Breast epithelium (tissue), 4 donors: ENCODE measurements around the gene ADCY4. TPM values are rescaled to one million over a fixed set of nuclear protein-coding genes. Genes with fewer than 3 reads are reported as not detected.
"Not testable (repeated sequence)": the region's sequence is repeated elsewhere in the genome, so short reads cannot be mapped to it uniquely, and the experiment has no call there.

Experiments used
- DNase-seq, 2 donors: peaks; one replicate each; pipeline ENCODE4 v3.0.0-alpha.2; 2019; ENCODE audit warnings: low spot score in 2 of 2
- H3K27ac ChIP-seq, 2 donors: fragments of 200-600 bp; sonication (generic) in 1 of 2; one replicate each; pipeline ENCODE4 v1.5.1; 2016 to 2019; ENCODE audit warnings: mild to moderate bottlenecking in 1 of 2
- H3K27me3 ChIP-seq, 2 donors: fragments of 200-600 bp; sonication (generic) in 1 of 2; one replicate each; pipeline versions ENCODE4 v1.5.1 to v1.6.0; 2017 to 2019; ENCODE audit warnings: control low read depth in 1 of 2, mild to moderate bottlenecking in 1 of 2
- H3K36me3 ChIP-seq: fragments of 200-600 bp; one replicate; pipeline ENCODE4 v1.5.1; 2019
- H3K4me1 ChIP-seq, 2 donors: fragments of 200-600 bp; sonication (generic); one replicate each; pipeline ENCODE4 v1.5.1; 2016 to 2019; ENCODE audit warnings: control low read depth in 1 of 2
- H3K4me3 ChIP-seq, 3 donors: fragments of 200-600 bp; sonication (generic); 1 replicate in 2 of 3; 2 replicates in 1 of 3; pipeline ENCODE4 v1.5.1; 2016 to 2019; ENCODE audit warnings: mild to moderate bottlenecking in 3 of 3, moderate library complexity in 2 of 3
- H3K9me3 ChIP-seq, 2 donors: fragments of 200-600 bp; sonication (generic) in 1 of 2; one replicate each; pipeline ENCODE4 v1.5.1; 2016 to 2019; ENCODE audit warnings: control low read depth in 1 of 2
- POLR2A ChIP-seq: fragments of 450-650 bp; IDR thresholded peaks from one replicate; pipeline ENCODE4 v1.6.1; 2016; ENCODE audit warnings: antibody characterized with exemption, mild to moderate bottlenecking, moderate library complexity
- POLR2AphosphoS5 ChIP-seq, 3 donors: sonication (generic); formaldehyde crosslinking; IDR thresholded peaks; one replicate each; pipeline ENCODE4 v1.6.1; 2017; ENCODE audit warnings: antibody characterized with exemption in 3 of 3
- intact Hi-C: fragments of 100-400 bp; cut with DNase I; formaldehyde crosslinking; loops from one replicate; pipeline ENCODE4 v1.15.1; 2023; ENCODE audit warnings: low total_unique reads
- total RNA-seq, 3 donors: library from RNA; depleted of rRNA; stranded (reverse); fragments of >200 nt; gene quantifications; one replicate each; pipeline ENCODE4 v1.1.0, GENCODE V29; 2016
- TF ChIP-seq, protein P1 (sequence below), 3 donors: fragments of 450-650 bp; IDR thresholded peaks; one replicate each; pipeline ENCODE4 v1.5.1; 2016 to 2017; ENCODE audit warnings: antibody characterized with exemption in 3 of 3, mild to moderate bottlenecking in 3 of 3, moderate library complexity in 3 of 3

The ADCY4 gene
- total RNA-seq, 3 donors from 2014 or later = 13.8 to 60.6 (median 27.7) TPM

DNA sequence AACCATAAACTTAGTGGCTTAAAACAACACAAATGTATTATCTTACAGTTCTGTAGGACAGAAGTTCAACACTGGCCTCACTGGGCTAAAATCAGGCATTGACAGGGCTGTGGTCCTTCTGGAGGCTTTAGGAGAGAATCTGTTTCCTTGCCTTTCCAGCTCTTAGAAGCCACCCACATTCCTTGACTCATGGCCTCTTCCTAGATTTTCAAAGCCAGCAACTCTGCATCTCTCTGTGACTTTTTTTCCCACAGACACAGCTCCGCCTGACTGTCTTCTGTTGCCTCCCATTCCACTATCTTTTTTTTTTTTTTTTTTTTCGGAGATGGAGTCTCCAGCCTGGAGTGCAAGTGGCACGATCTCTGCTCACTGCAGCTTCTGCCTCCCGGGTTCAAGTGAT lies 21.3 kb upstream of the ADCY4 start:
- no peaks in the 10 kb centered on the region for H3K9me3 ChIP-seq
- H3K36me3 ChIP-seq = no peaks in the 10 kb centered on the region
- intact Hi-C loops = no loop called here
- no peak overlapping the region for H3K4me3 ChIP-seq
- no peaks in the 10 kb centered on the region for H3K4me1 ChIP-seq
- no peak overlapping the region for H3K27ac ChIP-seq
- no peaks in the 10 kb centered on the region for H3K27me3 ChIP-seq
- DNase-seq = no peak
- no peak for TF ChIP-seq POLR2AphosphoS5 (IDR thresholded peaks at IDR 0.05)

DNA sequence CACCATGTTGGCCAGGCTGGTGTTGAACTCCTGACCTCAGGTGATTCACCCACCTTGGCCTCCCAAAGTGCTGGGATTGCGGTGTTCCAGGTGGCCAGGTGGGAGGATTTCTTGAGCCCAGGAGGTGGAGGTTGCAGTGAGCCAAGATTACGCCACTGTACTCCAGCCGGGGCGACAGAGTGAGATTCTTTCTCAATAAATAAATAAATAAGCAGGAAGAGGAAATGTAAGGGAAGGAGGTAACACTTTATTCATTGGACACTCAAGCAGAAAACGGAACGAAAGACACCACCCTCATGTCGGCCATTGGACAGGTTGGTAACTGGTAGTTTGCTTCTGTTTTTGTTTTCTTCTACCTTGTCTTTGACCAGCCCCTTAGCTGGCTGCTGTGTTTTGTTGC lies 20.1 kb upstream of the ADCY4 start:
- Histone ChIP-seq H3K27me3 (no peaks in the 10 kb centered on the region), H3K4me3 (no peak overlapping the region)

DNA sequence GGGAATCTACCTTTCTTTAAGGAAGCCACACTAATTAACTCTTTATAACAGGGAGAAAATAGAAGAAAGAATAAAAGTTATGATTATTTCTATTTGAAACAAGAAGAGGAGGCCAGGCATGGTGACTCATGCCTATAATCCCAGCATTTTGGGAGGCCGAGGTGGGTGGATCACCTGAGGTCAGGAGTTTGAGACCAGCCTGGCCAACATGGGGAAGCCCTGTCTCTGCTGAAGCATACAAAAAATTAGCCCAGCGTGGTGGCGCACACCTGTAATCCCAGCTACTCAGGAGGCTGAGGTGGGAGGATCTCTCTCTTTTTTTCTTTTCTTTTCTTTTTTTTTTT lies 19.6 kb upstream of the ADCY4 start:
- not testable (repeated sequence) for H3K9me3 ChIP-seq, H3K27me3 ChIP-seq, DNase-seq, H3K36me3 ChIP-seq, H3K4me3 ChIP-seq, H3K4me1 ChIP-seq
- intact Hi-C loops = loop anchor here (5.0 kb wide), 1 partner anchor 792 kb away; no protein-coding TSS in a partner anchor
- peak overlapping the region; percentile 58 to 70 for H3K27ac ChIP-seq

More for the DNA sequence above, 20.1 kb upstream of the ADCY4 start:
- Histone ChIP-seq H3K4me1 (no peaks in the 10 kb centered on the region), H3K9me3 (no peaks in the 10 kb centered on the region), H3K27ac (peak overlapping the region in 1 of 2 donors; percentile 70), H3K36me3 (no peaks in the 10 kb centered on the region)
- intact Hi-C loops = no loop called here
- TF ChIP-seq, protein P1, sequence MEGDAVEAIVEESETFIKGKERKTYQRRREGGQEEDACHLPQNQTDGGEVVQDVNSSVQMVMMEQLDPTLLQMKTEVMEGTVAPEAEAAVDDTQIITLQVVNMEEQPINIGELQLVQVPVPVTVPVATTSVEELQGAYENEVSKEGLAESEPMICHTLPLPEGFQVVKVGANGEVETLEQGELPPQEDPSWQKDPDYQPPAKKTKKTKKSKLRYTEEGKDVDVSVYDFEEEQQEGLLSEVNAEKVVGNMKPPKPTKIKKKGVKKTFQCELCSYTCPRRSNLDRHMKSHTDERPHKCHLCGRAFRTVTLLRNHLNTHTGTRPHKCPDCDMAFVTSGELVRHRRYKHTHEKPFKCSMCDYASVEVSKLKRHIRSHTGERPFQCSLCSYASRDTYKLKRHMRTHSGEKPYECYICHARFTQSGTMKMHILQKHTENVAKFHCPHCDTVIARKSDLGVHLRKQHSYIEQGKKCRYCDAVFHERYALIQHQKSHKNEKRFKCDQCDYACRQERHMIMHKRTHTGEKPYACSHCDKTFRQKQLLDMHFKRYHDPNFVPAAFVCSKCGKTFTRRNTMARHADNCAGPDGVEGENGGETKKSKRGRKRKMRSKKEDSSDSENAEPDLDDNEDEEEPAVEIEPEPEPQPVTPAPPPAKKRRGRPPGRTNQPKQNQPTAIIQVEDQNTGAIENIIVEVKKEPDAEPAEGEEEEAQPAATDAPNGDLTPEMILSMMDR (IDR thresholded peaks at IDR 0.05) = no peak
- no peak for TF ChIP-seq POLR2AphosphoS5 (IDR thresholded peaks at IDR 0.05)
- no peak for TF ChIP-seq POLR2A
- no peak for DNase-seq

DNA sequence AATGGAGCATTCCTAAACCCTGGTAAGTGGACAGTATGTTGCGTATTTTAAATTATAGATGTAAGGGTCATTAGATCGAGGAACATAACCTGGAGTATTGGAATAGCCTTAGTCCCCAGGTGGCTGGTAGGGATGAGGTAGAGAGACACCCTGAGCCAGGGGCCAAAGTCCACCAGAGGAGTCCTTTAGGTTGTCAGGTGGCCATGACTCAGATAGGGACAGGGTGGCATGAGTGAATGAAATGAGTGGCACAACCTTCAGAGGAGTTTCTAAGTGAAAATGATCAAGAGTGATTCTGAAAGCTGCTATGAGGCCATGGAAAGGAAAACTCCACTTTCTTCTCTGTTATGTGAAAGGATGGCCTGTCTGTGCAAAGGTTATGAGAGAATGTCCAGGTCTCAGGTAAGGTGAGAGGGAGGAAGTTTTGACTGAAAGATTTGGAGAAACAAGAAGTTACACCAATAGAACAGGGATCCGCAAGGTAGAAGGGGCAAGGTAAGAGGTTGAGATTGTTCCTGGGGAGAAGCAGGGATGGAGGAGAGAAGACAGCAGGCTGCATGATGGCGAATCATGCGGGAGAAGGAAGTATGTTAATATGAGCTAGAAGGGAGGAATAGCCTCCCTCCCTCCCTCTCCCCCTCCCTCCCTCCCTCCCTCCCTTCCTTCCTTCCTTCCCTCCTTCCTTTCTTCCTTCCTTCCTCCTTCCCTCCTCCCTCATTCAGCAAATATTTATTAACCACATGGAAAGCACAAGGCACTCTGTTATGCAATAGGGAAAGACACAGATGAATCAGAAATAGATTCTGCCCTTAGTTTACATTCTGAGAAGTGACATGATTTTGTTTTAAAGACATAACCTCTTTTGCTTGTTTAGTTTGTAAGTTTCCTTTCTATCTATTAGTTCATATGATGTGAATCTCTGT lies 18.9 kb upstream of the ADCY4 start:
- intact Hi-C loops = loop anchor here (5.0 kb wide), 1 partner anchor 792 kb away; no protein-coding TSS in a partner anchor
- no peaks in the 10 kb centered on the region for H3K4me1 ChIP-seq
- H3K27ac ChIP-seq = peak overlapping the region; percentile 58 to 70
- no peak overlapping the region for H3K4me3 ChIP-seq
- no peak for TF ChIP-seq POLR2A
- TF ChIP-seq, protein P1 (IDR thresholded peaks at IDR 0.05) = no peak
- TF ChIP-seq POLR2AphosphoS5 (IDR thresholded peaks at IDR 0.05) = no peak
- H3K9me3 ChIP-seq = no peaks in the 10 kb centered on the region
- no peaks in the 10 kb centered on the region for H3K36me3 ChIP-seq
- H3K27me3 ChIP-seq = no peaks in the 10 kb centered on the region
- no peak for DNase-seq

DNA sequence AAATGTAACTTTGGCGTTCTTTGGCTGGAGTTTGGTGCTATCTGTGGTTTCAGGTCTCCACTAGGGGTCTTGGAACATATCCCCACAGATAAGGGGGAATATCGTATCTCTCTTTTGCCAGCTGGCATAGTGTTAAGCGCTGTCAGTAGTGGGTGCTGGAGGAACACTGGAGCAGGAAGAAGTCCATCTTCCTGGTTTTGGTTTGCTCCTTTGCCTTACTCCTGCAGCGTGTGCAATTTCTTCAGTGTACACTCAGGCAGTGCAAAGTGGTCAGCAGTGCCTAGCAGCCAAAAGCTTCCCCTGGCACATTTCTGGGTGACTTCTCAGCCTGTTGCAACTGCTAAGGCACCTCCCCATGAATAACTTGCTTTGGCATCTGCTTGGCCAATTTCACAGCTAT lies 16.6 kb upstream of the ADCY4 start:
- Histone ChIP-seq H3K9me3 (no peaks in the 10 kb centered on the region), H3K36me3 (no peaks in the 10 kb centered on the region), H3K27ac (no peak overlapping the region), H3K4me3 (no peak overlapping the region), H3K4me1 (no peaks in the 10 kb centered on the region), H3K27me3 (no peaks in the 10 kb centered on the region)
- TF ChIP-seq POLR2AphosphoS5 (IDR thresholded peaks at IDR 0.05) (no peak), POLR2A (no peak)
- TF ChIP-seq, protein P1 (IDR thresholded peaks at IDR 0.05) = no peak
- DNase-seq = no peak
- intact Hi-C loops = loop anchor here (5.0 kb wide), 1 partner anchor 789 kb away; no protein-coding TSS in a partner anchor

DNA sequence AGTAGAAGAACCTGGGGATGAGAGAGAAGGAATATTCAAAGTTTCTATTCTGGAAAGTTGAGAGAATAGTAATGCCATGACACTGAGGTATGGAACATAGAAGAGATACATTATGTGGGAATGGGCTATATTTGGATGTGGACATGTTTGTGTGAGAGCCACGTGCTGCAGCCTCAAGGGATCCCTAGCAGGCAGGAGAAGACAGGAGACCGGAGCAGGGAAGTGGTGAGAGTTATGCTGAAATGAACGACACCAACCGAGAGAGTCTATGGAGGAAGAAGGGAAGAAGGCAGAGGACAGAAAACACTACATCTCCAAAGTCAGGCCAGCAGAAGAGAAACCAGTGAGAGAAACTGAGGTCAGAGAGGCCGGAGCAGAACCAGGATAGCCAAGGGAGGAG lies 14.9 kb upstream of the ADCY4 start:
- no peak overlapping the region for H3K4me3 ChIP-seq
- no peaks in the 10 kb centered on the region for H3K9me3 ChIP-seq
- no peak overlapping the region for H3K27ac ChIP-seq
- intact Hi-C loops = loop anchor here (5.0 kb wide), 2 partner anchors 48 to 787 kb away; partner anchors contain the start of gene NYNRIN
- no peaks in the 10 kb centered on the region for H3K36me3 ChIP-seq
- no peaks in the 10 kb centered on the region for H3K27me3 ChIP-seq
- no peaks in the 10 kb centered on the region for H3K4me1 ChIP-seq
- no peak for DNase-seq
- no peak for TF ChIP-seq POLR2AphosphoS5 (IDR thresholded peaks at IDR 0.05)
- no peak for TF ChIP-seq POLR2A
- TF ChIP-seq, protein P1 (IDR thresholded peaks at IDR 0.05) = no peak
